ENCODE results near the gene ZDHHC20.

- TF ChIP-seq ZNF121 (CRISPR knock-in tag; IDR thresholded peaks at IDR 0.05) (no peak), PRRX2 (CRISPR knock-in tag; IDR thresholded peaks at IDR 0.05) (no peak), ELF4 (CRISPR knock-in tag; IDR thresholded peaks at IDR 0.05; ENCODE audit: low read depth) (no peak), CTCF (IDR thresholded peaks at IDR 0.05) (no peak), SMAD3 (CRISPR knock-in tag; IDR thresholded peaks at IDR 0.05; ENCODE audit: borderline replicate concordance) (no peak), JUN (CRISPR knock-in tag; IDR thresholded peaks at IDR 0.05) (no peak), E2F4 (CRISPR knock-in tag; IDR thresholded peaks at IDR 0.05; ENCODE audit: borderline replicate concordance, low read depth) (no peak), ZNF416 (CRISPR knock-in tag; IDR thresholded peaks at IDR 0.05) (no peak), EMX1 (CRISPR knock-in tag; IDR thresholded peaks at IDR 0.05) (no peak), SP1 (CRISPR knock-in tag; conservative IDR thresholded peaks at IDR 0.05) (no peak), HMGXB4 (CRISPR knock-in tag; IDR thresholded peaks at IDR 0.05) (no peak), NFYB (CRISPR knock-in tag; conservative IDR thresholded peaks at IDR 0.05; ENCODE audit: low read depth) (no peak)
Measured at GRCh38 chr13:21361123-21361522, 98.0 kb downstream of the ZDHHC20 start.

Data from WTC11 (cell line).